GM10248 (cell line): ENCODE measurements around the gene TKTL1.
"Not testable (repeated sequence)": the region's sequence is repeated elsewhere in the genome, so short reads cannot be mapped to it uniquely, and the experiment has no call there.

ENCODE experiments used
- CTCF ChIA-PET: fragments of 300-600 bp; sonication (Branson Sonifier 250); formaldehyde crosslinking; extraction: SDS; loops from one replicate; lab custom pipeline; 2021; ENCODE audit warnings: antibody characterized with exemption; lab: Yijun Ruan, JAX
- POLR2A ChIA-PET: fragments of 350-650 bp; sonication (Branson Sonifier 250); formaldehyde crosslinking; extraction: SDS; loops from one replicate; lab custom pipeline; 2020; ENCODE audit warnings: antibody characterized with exemption; lab: Yijun Ruan, JAX
- DNase-seq: peaks from one replicate; pipeline ENCODE4 v3.0.0; 2012; ENCODE audit errors: extremely low spot score
- CTCF ChIP-seq: IDR thresholded peaks from 2 replicates; pipeline ENCODE4 v1.5.1; 2012; ENCODE audit warnings: mild to moderate bottlenecking, low read depth; ENCODE audit errors: extremely low read depth, missing control alignments, control extremely low read depth

TKTL1 gene

DNA sequence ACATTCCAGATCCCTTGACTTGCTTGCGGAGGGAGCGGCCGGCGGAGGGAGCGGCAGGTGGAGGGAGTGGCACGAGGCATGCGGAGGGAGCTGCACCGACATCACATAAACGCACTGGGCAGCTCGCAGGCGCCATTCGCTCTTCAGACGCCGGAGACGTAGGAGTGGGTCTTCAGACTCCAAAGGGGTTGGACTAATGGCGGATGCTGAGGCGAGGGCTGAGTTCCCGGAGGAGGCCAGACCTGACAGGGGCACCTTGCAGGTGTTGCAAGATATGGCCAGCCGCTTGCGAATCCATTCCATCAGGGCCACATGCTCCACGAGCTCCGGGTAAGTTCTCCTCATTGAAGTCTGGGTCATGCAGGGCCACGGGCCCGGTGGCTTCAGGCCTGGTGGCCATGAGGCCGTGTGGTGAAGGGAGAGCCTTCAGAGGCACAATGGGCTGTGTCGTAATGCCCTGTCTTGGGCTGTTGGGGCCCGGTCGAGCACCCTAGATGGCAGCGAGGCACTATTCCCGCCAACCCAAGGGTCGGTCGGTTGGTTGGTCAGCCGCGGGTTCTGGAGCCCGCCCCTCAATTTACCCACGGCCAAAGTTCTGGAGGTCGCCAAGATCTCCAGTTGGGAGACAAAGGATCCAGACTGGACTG, at the start of gene TKTL1:
TKTL1 (plus strand) TSS at position 132 of the 647 bp plus-strand sequence; CDS start at position 197, 65 bp downstream.
- no peak for TF ChIP-seq CTCF
- ChIA-PET CTCF (no interaction called here), POLR2A (no interaction called here)
- no peak for DNase-seq

GRCh38 chrX:154247377-154248045, 48.1 kb upstream of the TKTL1 start:
- POLR2A ChIA-PET, CTCF ChIA-PET, DNase-seq: not testable (repeated sequence)

DNA sequence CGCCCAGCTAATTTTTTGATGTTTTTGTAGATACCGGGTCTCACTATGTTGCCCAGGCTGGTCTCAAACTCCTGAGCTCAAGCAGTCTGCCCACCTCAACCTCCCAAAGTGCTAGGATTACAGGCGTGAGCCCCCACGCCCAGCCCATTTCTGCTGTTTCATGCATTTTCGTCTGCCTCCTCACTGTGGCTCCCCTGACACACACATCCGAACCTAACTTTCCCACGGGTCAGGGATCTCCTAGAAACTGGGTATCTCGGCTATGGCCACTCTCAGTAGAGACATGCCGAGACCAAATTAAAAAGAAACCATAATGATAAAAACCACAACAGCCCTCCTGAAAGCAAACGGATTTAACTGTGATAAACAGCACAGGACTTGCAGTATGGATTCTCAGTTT, 47.5 kb upstream of the TKTL1 start:
- DNase-seq, CTCF ChIA-PET, POLR2A ChIA-PET: not testable (repeated sequence)

DNA sequence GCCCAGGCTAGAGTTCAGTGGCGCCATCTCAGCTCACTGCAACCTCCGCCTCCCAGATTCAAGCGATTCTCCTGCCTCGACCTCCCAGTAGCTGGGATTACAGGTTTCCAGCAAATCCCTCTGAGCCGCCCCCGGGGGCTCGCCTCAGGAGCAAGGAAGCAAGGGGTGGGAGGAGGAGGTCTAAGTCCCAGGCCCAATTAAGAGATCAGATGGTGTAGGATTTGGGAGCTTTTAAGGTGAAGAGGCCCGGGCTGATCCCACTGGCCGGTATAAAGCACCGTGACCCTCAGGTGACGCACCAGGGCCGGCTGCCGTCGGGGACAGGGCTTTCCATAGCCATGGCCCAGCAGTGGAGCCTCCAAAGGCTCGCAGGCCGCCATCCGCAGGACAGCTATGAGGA, 38.3 kb upstream of the TKTL1 start, which contains the start of gene OPN1MW3:
OPN1MW3 (plus strand) TSS at position 301 of the 400 bp plus-strand sequence; CDS start at position 339, 38 bp downstream.
- CTCF ChIA-PET, POLR2A ChIA-PET: not testable (repeated sequence)

DNA sequence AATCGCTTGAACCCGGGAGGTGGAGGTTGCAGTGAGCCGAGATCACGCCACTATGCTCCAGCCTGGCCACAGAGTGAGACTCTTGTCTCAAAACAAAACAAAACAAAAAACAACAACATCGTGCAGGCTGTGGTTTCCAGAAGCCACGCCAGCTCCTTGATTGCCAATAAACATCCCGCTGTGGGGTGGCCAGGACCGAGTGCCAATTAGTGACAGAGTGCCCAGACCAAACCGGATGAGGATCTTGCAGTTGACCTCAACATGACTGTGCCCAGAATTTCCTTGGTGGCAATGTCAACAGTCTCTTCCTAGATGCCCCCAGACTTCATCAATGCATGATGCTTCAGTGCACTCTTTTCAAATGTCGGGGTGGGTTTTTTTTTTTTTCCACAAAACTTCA, 36.9 kb upstream of the TKTL1 start:
- POLR2A ChIA-PET, DNase-seq, CTCF ChIA-PET: not testable (repeated sequence)

More for the DNA sequence above, 38.3 kb upstream of the TKTL1 start, which contains the start of gene OPN1MW3:
- not testable (repeated sequence) for DNase-seq

- POLR2A ChIA-PET, DNase-seq, CTCF ChIA-PET: not testable (repeated sequence)
Observed at GRCh38 chrX:154263072-154263471, 32.5 kb upstream of the TKTL1 start.

DNA sequence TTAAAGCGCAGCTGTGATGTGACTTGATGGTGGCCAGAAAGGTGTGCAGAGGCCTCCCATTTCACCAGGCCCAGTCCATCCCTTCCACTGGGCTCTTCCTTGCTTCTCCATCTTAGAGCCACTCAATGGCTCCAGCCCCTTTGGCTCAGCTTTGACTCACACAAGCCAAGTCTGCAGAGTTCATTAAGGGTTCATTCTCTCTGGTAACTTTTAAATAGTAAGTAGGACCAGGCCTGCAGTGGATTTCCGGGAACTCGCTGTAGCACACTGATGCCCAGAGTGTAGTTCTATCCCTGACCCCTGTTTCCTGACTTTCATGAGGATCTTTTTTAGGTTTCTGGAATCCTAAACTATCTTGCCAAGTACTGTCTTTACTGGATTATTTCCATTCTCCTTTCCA, 26.4 kb upstream of the TKTL1 start:
- POLR2A ChIA-PET, DNase-seq, CTCF ChIA-PET: not testable (repeated sequence)

DNA sequence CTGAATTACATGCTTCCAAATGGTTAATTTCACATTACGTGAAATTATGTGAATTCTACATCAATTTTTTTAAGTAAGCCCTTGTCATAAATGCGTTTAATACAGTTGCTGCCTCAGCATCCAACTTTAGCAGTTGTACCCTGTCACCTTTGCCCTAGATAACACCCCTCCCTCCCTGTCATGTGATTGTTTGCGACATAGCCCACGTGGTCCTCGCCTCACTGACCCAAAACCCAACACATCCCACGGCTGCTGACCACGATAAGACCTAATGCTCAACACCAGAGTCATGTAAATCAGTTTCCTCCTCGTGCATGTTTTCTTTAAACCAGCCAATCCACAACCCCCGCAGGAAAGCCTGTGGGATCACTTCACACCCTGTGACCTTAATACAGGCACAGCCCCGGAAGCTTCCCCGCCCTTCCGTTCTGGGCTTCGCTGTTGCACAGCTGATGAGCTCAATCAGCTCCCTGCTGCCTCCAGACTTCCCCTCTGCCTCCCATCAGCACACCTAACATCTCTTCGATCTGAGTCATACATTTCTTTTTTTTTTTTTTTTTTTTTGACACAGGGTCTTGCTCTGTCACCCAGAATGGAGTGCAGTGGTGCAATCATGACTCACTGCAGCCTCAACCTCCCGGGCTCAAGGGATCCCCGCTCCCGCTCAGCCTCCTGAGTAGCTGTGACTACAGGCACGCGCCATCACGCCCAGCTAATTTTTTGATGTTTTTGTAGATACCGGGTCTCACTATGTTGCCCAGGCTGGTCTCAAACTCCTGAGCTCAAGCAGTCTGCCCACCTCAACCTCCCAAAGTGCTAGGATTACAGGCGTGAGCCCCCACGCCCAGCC, 10.9 kb upstream of the TKTL1 start:
- DNase-seq, POLR2A ChIA-PET, CTCF ChIA-PET: not testable (repeated sequence)

DNA sequence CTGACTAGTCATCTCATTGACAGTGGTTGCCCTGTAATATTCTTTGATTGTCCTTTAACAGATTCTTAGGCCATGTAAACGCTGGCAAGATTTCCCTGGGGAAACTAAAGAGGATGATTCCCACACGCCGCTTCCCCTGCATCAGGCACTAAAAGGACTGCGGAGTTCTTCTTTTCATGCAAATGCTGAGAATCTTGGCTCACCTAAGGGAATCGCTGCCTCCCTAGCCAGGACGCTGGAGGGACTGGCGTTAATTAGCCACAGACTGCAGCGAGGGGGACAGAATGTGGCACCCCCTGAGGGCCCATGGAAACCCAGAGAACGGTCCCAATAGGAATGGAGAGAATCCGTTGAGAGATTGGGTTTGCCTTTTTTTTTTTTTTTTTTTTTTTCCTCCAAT, 9.2 kb upstream of the TKTL1 start:
- CTCF ChIA-PET, POLR2A ChIA-PET, DNase-seq: not testable (repeated sequence)

DNA sequence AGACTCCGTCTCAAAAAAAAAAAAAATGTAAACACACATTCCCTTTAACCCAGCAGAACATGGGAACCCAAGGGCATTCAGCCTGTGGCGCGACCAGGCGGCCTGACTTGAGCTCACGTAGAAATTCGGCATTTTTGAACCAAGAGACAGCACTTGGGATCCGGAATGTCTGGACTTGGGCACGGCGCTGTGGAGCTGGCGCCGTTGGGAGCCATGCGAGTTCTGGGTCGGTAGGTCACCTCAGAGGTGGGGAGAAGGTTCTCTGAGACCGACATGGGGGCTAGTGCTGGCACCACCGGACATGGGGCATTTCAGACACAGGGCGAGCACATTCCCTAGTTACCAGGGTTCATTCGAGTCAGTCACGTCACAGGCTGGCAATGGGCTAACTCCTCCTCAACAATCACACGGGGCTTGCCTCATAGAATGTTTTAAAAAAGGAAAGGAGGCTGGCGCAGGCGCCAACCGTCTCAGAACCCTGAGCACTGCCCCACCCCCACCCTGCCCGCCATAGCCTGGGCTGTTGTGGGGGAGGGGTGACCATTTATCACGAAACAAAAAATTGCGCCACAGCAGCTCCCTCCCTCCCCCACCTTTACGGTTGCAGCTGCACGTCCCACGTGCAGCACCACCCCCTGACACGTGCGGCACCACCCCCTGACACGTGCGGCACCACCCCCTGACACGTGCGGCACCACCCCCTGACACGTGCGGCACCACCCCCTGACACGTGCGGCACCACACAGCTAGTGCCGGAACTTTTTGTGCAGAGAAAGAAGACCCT, 612 bp upstream of the TKTL1 start, which contains the start of gene TEX28:
TEX28 (minus strand) TSS at position 334 of the 784 bp plus-strand sequence. CDS start 3,007 bp downstream, outside the sequence.
- no peak for TF ChIP-seq CTCF
- no peak for DNase-seq
- CTCF ChIA-PET = no interaction called here
- POLR2A ChIA-PET = no interaction called here
